ENCODE data around the gene MTA2. TPM values are rescaled to one million over a fixed set of nuclear protein-coding genes. Genes with fewer than 3 reads are reported as not detected.

Gene MTA2
- total RNA-seq, 1 experiment from 2014 or later, result 120 TPM

DNA sequence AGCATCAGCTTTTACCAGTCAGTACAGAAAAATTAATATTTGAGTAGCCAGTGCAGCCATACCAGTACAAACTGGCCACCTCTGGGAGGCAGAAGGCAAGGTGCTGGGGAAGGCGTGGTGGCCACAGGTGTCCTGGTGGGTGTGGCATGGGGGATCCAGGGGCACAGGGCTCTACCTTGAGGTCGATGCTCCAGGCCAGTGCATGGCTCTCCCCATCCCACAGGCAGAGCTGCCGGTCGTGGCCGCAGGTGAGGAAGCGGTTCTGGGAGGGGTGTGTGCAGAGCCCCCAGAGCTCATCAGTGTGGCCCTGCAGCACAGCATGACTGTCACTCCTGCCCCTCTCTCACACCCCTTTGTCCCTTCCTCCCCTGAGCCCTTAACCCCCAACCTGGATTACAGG lies 3.8 kb upstream of the MTA2 start:
- BruUV-seq (replicated peaks), result no TSS peak
- no peak for TF ChIP-seq EZH2 (IDR thresholded peaks at IDR 0.05; ENCODE audit: low read depth)
- DNase-seq, result no peak
- Histone ChIP-seq H3K36me3 (ENCODE audit: low read depth) (peaks cover 9% of the 10 kb centered on the region; the same call in 1 of the 2 replicates), H3K4me3 (no peak overlapping the region), H3K27ac (no peak overlapping the region), H3F3A (ENCODE audit: insufficient read depth, low read depth) (peaks cover 36% of the 10 kb centered on the region), H3K27me3 (ENCODE audit: insufficient read depth, low read depth) (no peaks in the 10 kb centered on the region), H3K4me2 (no peak overlapping the region), H3K9me2 (ENCODE audit: insufficient read depth) (no peaks in the 10 kb centered on the region), H2AFZ (no peak overlapping the region), H4K20me1 (ENCODE audit: insufficient read depth) (no peaks in the 10 kb centered on the region), H3K79me2 (ENCODE audit: low read depth) (peaks cover 17% of the 10 kb centered on the region), H3K4me1 (replicated peaks; ENCODE audit: insufficient read depth) (peaks cover 2% of the 10 kb centered on the region), H3K9me3 (ENCODE audit: insufficient read depth, low read depth) (no peaks in the 10 kb centered on the region)
- intact Hi-C loops (cut with micrococcal nuclease; ENCODE audit: unreplicated experiment), result no loop called here
- POLR2A ChIA-PET (ENCODE audit: unreplicated experiment), result interaction anchor here (0.7 kb wide), 1 partner anchor 9 kb away, joined by 3 read pairs; no protein-coding TSS in a partner anchor
- CTCF ChIA-PET, result no interaction called here

DNA sequence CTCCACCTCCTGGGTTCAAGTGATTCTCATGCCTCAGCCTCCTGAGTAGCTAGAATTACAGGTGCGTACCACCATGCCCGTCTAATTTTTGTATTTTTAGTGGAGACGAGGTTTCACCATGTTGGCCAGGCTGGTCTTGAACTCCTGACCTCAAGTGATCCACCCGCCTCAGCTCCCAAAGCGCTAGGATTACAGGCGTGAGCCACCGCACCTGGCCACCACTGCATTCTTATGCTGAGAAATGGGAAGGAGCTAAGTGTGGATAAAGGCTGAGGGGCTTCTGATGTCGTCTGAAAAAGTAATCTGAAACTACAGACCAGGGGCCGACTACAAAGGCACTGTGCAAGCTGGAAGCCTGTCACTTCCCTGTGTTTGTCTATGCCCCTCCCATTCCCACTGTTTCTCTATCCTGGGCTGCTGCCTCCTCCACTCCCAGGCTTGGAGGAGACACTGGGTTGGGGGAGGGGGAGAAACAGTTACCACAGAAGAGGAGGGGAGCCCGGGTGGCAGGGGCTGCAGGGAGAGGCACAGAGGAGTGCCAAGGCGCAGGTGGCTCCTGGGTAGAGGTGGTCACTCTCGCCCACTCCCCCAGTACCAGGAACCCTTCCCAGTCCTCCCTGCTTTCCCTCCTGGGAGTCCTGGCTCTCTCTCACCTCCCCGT lies 2.9 kb upstream of the MTA2 start:
- H3K36me3 ChIP-seq (ENCODE audit: low read depth), result 0 out of 2 replicates have a peak, but pooled peaks cover 2% of the 10 kb centered on the region
- H2AFZ ChIP-seq, result no peak overlapping the region
- H3K4me2 ChIP-seq, result no peak overlapping the region
- CTCF ChIA-PET, result no interaction called here
- POLR2A ChIA-PET (ENCODE audit: unreplicated experiment), result interaction anchor here (0.7 kb wide), 1 partner anchor 8 kb away, joined by 3 read pairs; no protein-coding TSS in a partner anchor
- no peak overlapping the region for H3K4me3 ChIP-seq
- no TSS peak for BruUV-seq (replicated peaks)
- no peaks in the 10 kb centered on the region for H3K27me3 ChIP-seq (ENCODE audit: insufficient read depth, low read depth)
- peaks cover 37% of the 10 kb centered on the region for H3F3A ChIP-seq (ENCODE audit: insufficient read depth, low read depth)
- H3K27ac ChIP-seq, result no peak overlapping the region
- no peak for TF ChIP-seq EZH2 (IDR thresholded peaks at IDR 0.05; ENCODE audit: low read depth)
- TF ChIP-seq, protein P1, sequence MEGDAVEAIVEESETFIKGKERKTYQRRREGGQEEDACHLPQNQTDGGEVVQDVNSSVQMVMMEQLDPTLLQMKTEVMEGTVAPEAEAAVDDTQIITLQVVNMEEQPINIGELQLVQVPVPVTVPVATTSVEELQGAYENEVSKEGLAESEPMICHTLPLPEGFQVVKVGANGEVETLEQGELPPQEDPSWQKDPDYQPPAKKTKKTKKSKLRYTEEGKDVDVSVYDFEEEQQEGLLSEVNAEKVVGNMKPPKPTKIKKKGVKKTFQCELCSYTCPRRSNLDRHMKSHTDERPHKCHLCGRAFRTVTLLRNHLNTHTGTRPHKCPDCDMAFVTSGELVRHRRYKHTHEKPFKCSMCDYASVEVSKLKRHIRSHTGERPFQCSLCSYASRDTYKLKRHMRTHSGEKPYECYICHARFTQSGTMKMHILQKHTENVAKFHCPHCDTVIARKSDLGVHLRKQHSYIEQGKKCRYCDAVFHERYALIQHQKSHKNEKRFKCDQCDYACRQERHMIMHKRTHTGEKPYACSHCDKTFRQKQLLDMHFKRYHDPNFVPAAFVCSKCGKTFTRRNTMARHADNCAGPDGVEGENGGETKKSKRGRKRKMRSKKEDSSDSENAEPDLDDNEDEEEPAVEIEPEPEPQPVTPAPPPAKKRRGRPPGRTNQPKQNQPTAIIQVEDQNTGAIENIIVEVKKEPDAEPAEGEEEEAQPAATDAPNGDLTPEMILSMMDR (conservative IDR thresholded peaks at IDR 0.05), result no peak
- no peak for DNase-seq
- H3K4me1 ChIP-seq (replicated peaks; ENCODE audit: insufficient read depth), result peaks cover 8% of the 10 kb centered on the region
- intact Hi-C loops (cut with micrococcal nuclease; ENCODE audit: unreplicated experiment), result no loop called here
- no peaks in the 10 kb centered on the region for H3K9me3 ChIP-seq (ENCODE audit: insufficient read depth, low read depth)
- no peaks in the 10 kb centered on the region for H3K9me2 ChIP-seq (ENCODE audit: insufficient read depth)
- H3K79me2 ChIP-seq (ENCODE audit: low read depth), result peaks cover 19% of the 10 kb centered on the region
- no peaks in the 10 kb centered on the region for H4K20me1 ChIP-seq (ENCODE audit: insufficient read depth)

DNA sequence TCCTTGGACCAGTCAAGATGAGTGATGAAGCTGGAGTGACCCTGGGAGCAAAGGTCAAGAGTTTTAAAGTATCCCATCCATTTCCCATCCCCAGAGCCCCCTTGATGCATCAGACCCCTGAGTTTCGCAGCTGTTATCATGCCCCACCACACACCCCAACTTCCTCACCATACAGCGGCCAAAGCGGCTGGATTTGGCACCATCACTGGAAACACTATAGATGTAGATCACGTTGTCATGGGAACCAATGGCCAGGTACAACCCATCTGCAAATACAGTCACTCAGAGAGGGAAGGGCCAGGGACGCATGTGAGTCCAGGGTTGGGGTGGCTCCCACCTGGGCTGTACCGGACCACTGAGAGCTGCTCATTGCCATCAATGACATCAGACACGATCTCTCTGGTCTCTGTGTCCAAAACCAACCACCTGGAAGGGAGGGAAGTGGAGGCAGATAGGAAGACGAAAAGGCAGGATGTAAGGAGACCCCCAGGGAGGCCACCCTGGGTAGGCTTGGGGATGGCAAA lies 2.2 kb upstream of the MTA2 start:
- Histone ChIP-seq H4K20me1 (ENCODE audit: insufficient read depth) (no peaks in the 10 kb centered on the region), H3K79me2 (ENCODE audit: low read depth) (peaks cover 26% of the 10 kb centered on the region), H3K27me3 (ENCODE audit: insufficient read depth, low read depth) (no peaks in the 10 kb centered on the region), H3K36me3 (ENCODE audit: low read depth) (0 out of 2 replicates have a peak, but pooled peaks cover 2% of the 10 kb centered on the region), H2AFZ (no peak overlapping the region), H3K9me2 (ENCODE audit: insufficient read depth) (no peaks in the 10 kb centered on the region), H3F3A (ENCODE audit: insufficient read depth, low read depth) (peaks cover 42% of the 10 kb centered on the region), H3K4me2 (no peak overlapping the region), H3K9me3 (ENCODE audit: insufficient read depth, low read depth) (no peaks in the 10 kb centered on the region), H3K4me1 (replicated peaks; ENCODE audit: insufficient read depth) (peaks cover 14% of the 10 kb centered on the region), H3K27ac (no peak overlapping the region), H3K4me3 (no peak overlapping the region)
- no TSS peak for BruUV-seq (replicated peaks)
- no peak for DNase-seq
- intact Hi-C loops (cut with micrococcal nuclease; ENCODE audit: unreplicated experiment), result no loop called here
- CTCF ChIA-PET, result interaction anchor here (0.9 kb wide), 1 partner anchor 8 kb away, joined by 3 read pairs; no protein-coding TSS in a partner anchor
- no peak for TF ChIP-seq EZH2 (IDR thresholded peaks at IDR 0.05; ENCODE audit: low read depth)
- TF ChIP-seq, protein P1 (conservative IDR thresholded peaks at IDR 0.05), result no peak
- POLR2A ChIA-PET (ENCODE audit: unreplicated experiment), result no interaction called here
